Mesenteric fat pad (tissue), 1 donor: ENCODE measurements around the gene HDLBP. TPM values are rescaled to one million over a fixed set of nuclear protein-coding genes. Genes with fewer than 3 reads are reported as not detected.

Experiments used
- DNase-seq: peaks from one replicate; pipeline ENCODE4 v3.0.0-alpha.2; 2020; ENCODE audit warnings: low spot score
- total RNA-seq: library from RNA; stranded (reverse); fragmentation: NEBNext Ultra II Directional; extraction: Animal tissue kit (Norgen Biotek cat#: 25700); gene quantifications from one replicate; pipeline ENCODE4 v1.2.1, GENCODE V29; 2021
- donor health status: DM: yes; HTN: yes; CAD: no.

Gene HDLBP
- total RNA-seq, 1 donor from 2014 or later: 492 TPM

DNA sequence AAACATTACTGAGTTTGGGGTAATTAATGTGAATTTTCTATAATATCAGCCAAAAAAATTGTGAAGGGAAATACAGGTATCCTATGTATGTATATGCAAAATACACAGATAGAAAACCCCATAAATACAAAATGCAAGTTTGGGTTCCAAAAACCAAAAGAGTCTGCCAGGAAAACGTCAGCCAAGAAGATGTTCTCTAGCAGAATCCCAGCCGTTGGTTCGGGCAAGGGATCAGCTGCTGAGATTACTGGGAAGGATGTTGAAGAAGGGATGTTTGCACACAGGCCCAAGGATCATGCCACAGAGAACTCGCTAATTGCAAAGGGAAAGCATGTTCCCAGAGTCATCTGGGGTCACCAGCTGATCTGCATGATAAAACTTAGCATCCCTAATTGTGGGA, 136.5 kb downstream of the HDLBP start:
- DNase-seq: no peak

DNA sequence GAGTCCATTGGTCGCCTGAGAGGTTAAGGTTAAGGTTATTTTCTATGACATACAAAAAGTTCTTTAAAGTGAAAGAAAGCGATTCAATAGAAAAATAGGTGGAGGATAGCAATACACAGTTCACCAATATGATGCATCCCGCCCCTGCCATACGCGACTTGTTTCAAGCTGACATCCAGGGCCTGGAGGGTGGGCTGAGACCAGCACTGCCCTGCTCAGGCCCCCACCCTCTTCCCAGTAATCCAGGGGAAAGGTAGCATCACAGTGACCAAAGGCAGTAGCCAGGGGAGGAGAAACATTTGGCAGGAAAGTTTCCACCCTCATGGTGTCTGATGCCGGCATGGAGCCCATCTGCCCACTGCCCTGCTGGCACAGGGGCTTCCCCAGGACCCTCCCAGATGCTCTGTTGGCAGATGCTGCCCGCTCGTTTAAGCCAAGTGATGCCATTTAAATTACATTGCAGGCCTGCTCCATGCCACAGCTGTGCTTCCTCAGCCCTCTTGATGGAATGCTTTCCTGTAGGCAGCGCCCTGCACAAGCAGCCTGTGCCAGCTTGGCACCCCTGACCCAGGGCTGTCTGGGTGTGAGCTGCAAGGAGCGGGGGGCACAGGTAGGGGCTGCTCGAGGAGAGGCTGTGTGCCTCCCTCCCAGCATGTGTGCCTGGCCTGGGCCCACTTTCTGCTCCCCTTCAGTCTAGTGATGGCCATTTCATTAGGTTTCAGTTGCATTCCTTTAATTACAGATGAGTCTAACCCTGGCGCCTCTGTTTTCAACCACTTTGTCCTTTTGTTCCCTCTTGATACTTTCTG, 137.7 kb downstream of the HDLBP start:
- no peak for DNase-seq

Other genes with a start within 250 kb of the HDLBP start
- 23.6 TPM for gene MTERF4, start 213.4 kb downstream of the HDLBP start, total RNA-seq
- 6.4 TPM for gene PASK, start 166.2 kb downstream of the HDLBP start, total RNA-seq
- gene PPP1R7, start 165.2 kb downstream of the HDLBP start, total RNA-seq: 48.9 TPM
- gene ANO7, start 127.0 kb downstream of the HDLBP start, total RNA-seq: 1.7 TPM
- 403 TPM for gene SEPTIN2, start 253 bp upstream of the HDLBP start, total RNA-seq
- 44.6 TPM for gene FARP2, start 40.6 kb upstream of the HDLBP start, total RNA-seq
- 95.5 TPM for gene STK25, start 192.9 kb upstream of the HDLBP start, total RNA-seq
- 115 TPM for gene BOK, start 243.1 kb upstream of the HDLBP start, total RNA-seq